Stimulated activated CD4-positive, alpha-beta T cell treated with anti-CD3 and anti-CD28 coated beads, Interleukin-1b, Interleukin-23, amount 100 ng/mL, for 4 hours (primary cell): ENCODE measurements around the gene ARPC1B.
A peak's percentile ranks its signal among the peaks of the same experiment; 100 is the strongest.

ENCODE experiments used
- DNase-seq, 2 donors: peaks; one replicate each; pipeline ENCODE4 v3.0.0-alpha.2; 2020; ENCODE audit warnings: low read depth in 2 of 2

The ARPC1B gene

GRCh38 chr7:99389772-99390171, 15.2 kb downstream of the ARPC1B start:
- DNase-seq = no peak

GRCh38 chr7:99390941-99391602, 16.5 kb downstream of the ARPC1B start:
- no peak for DNase-seq

- no peak for DNase-seq
Observed at GRCh38 chr7:99392046-99392445, 17.5 kb downstream of the ARPC1B start.

GRCh38 chr7:99392659-99393354, 18.3 kb downstream of the ARPC1B start:
- DNase-seq = peak; percentile 70 to 72

- DNase-seq = no peak
Observed at GRCh38 chr7:99393355-99394187, 19.0 kb downstream of the ARPC1B start.

GRCh38 chr7:99394188-99394502, 19.6 kb downstream of the ARPC1B start:
- DNase-seq = no peak

GRCh38 chr7:99395616-99396327, 21.2 kb downstream of the ARPC1B start:
- no peak for DNase-seq

GRCh38 chr7:99396418-99397296, 22.1 kb downstream of the ARPC1B start:
- no peak for DNase-seq

- DNase-seq = no peak
Observed at GRCh38 chr7:99397297-99397983, 22.9 kb downstream of the ARPC1B start.

- DNase-seq = no peak
Observed at GRCh38 chr7:99398891-99399445, 24.4 kb downstream of the ARPC1B start.

GRCh38 chr7:99399597-99399996, 25.1 kb downstream of the ARPC1B start:
- no peak for DNase-seq

GRCh38 chr7:99402854-99403253, 28.3 kb downstream of the ARPC1B start:
- no peak for DNase-seq

GRCh38 chr7:99403764-99404163, 29.2 kb downstream of the ARPC1B start:
- DNase-seq = no peak

- no peak for DNase-seq
Observed at GRCh38 chr7:99404235-99404976, 29.9 kb downstream of the ARPC1B start.

GRCh38 chr7:99404977-99405320, 30.4 kb downstream of the ARPC1B start:
- no peak for DNase-seq

- DNase-seq = no peak
Observed at GRCh38 chr7:99406557-99406956, 32.0 kb downstream of the ARPC1B start.

- DNase-seq = peak in 1 of 2 donors; percentile 24
Observed at GRCh38 chr7:99407872-99408378, 33.4 kb downstream of the ARPC1B start.

GRCh38 chr7:99408379-99409191, 34.1 kb downstream of the ARPC1B start, which contains the start of the genes BUD31 and PDAP1:
Gene BUD31, plus strand, starts transcription at chr7:99408969. Its CDS starts 2,124 bp downstream, at chr7:99411093.
Gene PDAP1, minus strand, starts transcription at chr7:99408597. Its CDS starts 49 bp downstream, at chr7:99408548.
- DNase-seq = peak; percentile 74 to 96
